Stimulated activated CD8-positive, alpha-beta memory T cell treated with anti-CD3 and anti-CD28 coated beads, Interleukin-7, amount 100 ng/mL, for 24 hours (primary cell): ENCODE data around the gene ACAD9.
"Not testable (repeated sequence)": the region's sequence is repeated elsewhere in the genome, so short reads cannot be mapped to it uniquely, and the experiment has no call there.

Source experiments
- DNase-seq: peaks from one replicate; pipeline ENCODE4 v3.0.0-alpha.2; 2020; ENCODE audit warnings: low read depth

The ACAD9 gene

GRCh38 chr3:128861491-128861890 is 17.9 kb upstream of the ACAD9 start:
- DNase-seq, result no peak

GRCh38 chr3:128863560-128863959 is 15.9 kb upstream of the ACAD9 start:
- DNase-seq, result no peak

GRCh38 chr3:128864351-128864811 is 15.0 kb upstream of the ACAD9 start:
- no peak for DNase-seq

GRCh38 chr3:128864849-128865804 is 14.3 kb upstream of the ACAD9 start:
- not testable (repeated sequence) for DNase-seq

GRCh38 chr3:128867200-128868125 is 12.0 kb upstream of the ACAD9 start:
- DNase-seq, result no peak

- DNase-seq, result no peak
Measured at GRCh38 chr3:128870347-128870746, 9.1 kb upstream of the ACAD9 start.

- DNase-seq, result no peak
Measured at GRCh38 chr3:128872282-128872681, 7.1 kb upstream of the ACAD9 start.

- no peak for DNase-seq
Measured at GRCh38 chr3:128872744-128873143, 6.7 kb upstream of the ACAD9 start.

- DNase-seq, result no peak
Measured at GRCh38 chr3:128873244-128874022, 6.0 kb upstream of the ACAD9 start.

GRCh38 chr3:128874481-128875180 is 4.8 kb upstream of the ACAD9 start:
- DNase-seq, result no peak

- peak; percentile 35 for DNase-seq
Measured at GRCh38 chr3:128875556-128876120, 3.8 kb upstream of the ACAD9 start.

GRCh38 chr3:128878011-128878457 is 1.4 kb upstream of the ACAD9 start:
- DNase-seq, result no peak

- DNase-seq, result no peak
Measured at GRCh38 chr3:128878556-128879124, 780 bp upstream of the ACAD9 start.

GRCh38 chr3:128879991-128880390 is 571 bp downstream of the ACAD9 start:
- DNase-seq, result no peak

GRCh38 chr3:128880455-128880854 is 1.0 kb downstream of the ACAD9 start:
- DNase-seq, result not testable (repeated sequence)

GRCh38 chr3:128881576-128881975 is 2.2 kb downstream of the ACAD9 start:
- no peak for DNase-seq

- DNase-seq, result no peak
Measured at GRCh38 chr3:128882719-128883118, 3.3 kb downstream of the ACAD9 start.

- no peak for DNase-seq
Measured at GRCh38 chr3:128884992-128885391, 5.6 kb downstream of the ACAD9 start.

- DNase-seq, result no peak
Measured at GRCh38 chr3:128889139-128889894, 9.9 kb downstream of the ACAD9 start.
